NOMO-1 treated with DMSO at 0.1 percent for 48 hours (cell line): ENCODE results near the gene MAGI1.
A peak's percentile ranks its signal among the peaks of the same experiment; 100 is the strongest.

Source experiments
- DNase-seq: peaks from one replicate; lab custom pipeline; 2025; ENCODE audit not compliant: unreplicated experiment; lab: John Stamatoyannopoulos, UW

MAGI1 gene

GRCh38 chr3:65445573-65446169 lies 593.0 kb downstream of the MAGI1 start:
- DNase-seq: no peak

DNA sequence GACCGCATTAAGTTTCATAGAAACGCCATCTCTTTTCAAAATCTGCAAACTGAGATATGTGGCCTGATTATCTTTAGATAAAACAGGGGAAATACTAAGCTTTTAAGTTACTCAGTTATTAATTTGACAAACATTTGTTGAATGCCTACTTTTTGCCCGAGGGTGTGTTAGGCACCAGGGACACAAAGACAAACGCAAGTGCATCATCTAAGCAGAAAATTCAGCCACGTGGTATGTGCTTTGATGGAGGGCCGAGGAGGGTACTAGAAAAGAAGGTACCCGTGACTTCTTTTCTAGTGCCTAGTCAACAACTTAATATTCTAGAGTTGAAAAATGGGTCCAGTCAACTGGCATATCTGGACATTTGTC lies 594.3 kb downstream of the MAGI1 start:
- DNase-seq: no peak

- DNase-seq: no peak
These were observed 594.8 kb downstream of the MAGI1 start for GRCh38 chr3:65443739-65444446.

- peak; percentile 16 for DNase-seq
These were observed 599.0 kb downstream of the MAGI1 start for GRCh38 chr3:65439641-65440284.

DNA sequence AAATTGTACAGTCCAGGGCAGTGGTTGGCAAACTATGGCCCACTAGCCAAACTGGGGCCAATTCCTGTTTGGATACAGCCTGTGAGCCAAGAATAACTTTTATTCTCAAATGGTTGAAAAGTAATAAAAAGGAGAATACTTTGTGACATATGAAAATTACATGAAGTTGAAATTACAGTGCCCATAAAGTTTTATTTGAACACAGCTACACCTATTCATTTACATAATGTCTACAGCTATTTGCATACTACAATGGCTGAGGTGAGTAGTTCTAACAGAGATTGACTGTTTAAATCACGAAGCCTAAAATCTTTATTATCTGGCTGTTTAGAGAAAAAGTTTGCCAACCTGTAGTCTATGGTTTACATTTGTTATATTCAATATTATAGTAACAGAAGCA lies 600.1 kb downstream of the MAGI1 start:
- no peak for DNase-seq

- DNase-seq: no peak
These were observed 600.6 kb downstream of the MAGI1 start for GRCh38 chr3:65438096-65438495.

DNA sequence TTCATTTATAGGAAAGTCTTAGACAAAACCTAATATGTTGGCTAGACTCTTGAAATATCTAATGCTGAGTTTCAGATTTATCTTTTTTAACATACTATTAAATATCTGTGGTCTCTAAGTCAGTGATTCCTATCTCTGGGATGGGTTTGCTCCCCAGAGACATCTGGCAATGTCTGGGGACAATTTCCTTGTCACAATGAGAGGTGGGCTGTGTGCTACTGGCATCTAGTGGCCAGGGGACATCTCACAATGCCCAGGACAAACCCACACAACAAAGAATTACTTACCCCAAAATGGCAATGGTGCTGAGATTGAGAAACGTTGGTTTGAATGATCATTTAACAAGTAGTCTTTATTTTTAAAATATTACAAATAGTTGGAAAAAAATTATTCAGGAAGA lies 602.1 kb downstream of the MAGI1 start:
- DNase-seq: peak; percentile 32

GRCh38 chr3:65433480-65433879 lies 605.2 kb downstream of the MAGI1 start:
- DNase-seq: no peak

DNA sequence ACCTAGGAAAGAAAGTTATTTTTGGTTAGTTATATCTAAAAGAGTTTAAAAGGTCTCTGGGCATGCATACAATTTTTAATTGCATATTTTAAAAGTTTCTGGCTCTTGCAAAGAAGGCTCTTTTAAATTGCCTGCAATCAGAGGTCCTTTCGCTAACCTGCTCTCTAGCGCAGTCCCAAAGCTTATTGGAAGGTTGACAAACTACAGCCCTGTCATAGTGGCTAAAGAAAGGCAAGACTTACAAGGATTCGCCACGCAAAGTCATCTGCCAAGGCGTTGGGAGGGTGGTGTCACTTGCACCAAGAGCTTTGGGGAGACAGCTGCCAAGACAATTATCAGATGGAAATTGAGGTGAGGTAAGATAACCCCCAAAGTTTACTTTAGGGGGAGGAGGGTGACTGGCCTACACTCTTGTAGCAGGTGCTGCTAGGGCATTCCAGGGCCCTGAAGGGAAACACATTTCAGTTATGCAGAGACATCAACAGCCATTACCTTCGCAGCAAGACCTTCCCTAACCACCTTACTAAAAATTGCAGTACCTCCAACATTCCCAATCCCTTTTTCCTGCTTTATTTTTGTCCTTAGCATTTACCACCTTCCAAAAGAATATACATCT lies 606.2 kb downstream of the MAGI1 start:
- no peak for DNase-seq

- DNase-seq: peak; percentile 8
These were observed 612.8 kb downstream of the MAGI1 start for GRCh38 chr3:65425880-65426279.

DNA sequence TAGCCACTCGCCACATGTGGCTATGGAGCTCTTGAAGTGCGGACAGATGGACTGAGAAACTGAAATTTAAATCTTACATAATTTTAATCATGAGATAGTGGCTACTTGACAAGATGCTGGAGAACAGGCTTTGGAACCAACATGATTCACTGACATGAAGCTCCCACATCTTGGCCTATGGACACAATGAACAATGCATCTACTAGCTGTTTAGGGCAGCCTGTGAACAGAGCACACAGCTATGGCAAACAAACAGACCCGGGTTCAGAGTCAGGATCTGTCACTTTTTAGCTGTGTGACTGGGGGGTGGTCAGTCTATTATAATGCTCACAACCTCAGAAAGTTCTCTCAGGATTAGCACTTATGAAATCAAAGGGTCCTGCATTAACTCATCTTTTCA lies 616.6 kb downstream of the MAGI1 start:
- DNase-seq: no peak

- no peak for DNase-seq
These were observed 619.5 kb downstream of the MAGI1 start for GRCh38 chr3:65419233-65419632.

GRCh38 chr3:65413891-65414290 lies 624.8 kb downstream of the MAGI1 start:
- no peak for DNase-seq

- DNase-seq: peak; percentile 54
These were observed 626.1 kb downstream of the MAGI1 start for GRCh38 chr3:65412588-65412987.

DNA sequence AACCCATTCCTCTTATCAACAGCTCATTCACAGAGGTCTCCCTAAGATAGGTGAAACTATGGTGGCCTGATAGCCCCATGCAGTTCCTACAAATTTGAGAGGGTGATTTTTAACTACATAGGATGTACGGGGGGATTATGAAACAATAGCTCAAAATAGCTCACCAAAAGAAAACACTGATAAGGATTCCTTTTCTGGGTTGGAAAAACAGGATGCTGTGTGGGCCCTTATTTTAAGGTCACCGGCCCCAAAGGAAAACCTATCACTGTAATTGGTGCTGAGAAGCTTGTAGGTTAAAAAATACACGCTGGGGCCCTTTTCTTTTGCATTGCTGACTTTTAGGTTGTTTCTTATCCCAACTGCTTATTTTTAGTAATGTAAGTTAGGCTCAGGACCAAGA lies 627.4 kb downstream of the MAGI1 start:
- DNase-seq: no peak

DNA sequence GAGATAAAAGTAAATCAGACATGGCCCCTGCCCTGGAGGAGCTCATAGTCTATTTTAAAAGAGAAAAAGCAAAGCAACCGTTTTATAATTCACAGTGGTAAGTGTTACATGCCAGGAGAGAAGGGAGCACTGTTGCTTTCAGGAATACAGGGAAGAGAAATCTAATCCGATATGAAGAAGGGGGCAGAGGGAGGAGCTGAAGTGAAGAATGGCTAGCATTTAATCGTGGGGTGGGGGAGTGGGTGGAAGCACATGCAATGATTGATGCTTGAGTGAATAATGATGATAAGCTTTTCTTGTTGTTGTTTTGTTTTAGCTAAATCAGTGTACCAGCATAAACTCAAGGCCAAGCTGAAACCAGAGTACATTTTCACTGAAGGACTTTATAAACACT lies 629.5 kb downstream of the MAGI1 start:
- no peak for DNase-seq

- DNase-seq: no peak
These were observed 630.1 kb downstream of the MAGI1 start for GRCh38 chr3:65408531-65409175.

DNA sequence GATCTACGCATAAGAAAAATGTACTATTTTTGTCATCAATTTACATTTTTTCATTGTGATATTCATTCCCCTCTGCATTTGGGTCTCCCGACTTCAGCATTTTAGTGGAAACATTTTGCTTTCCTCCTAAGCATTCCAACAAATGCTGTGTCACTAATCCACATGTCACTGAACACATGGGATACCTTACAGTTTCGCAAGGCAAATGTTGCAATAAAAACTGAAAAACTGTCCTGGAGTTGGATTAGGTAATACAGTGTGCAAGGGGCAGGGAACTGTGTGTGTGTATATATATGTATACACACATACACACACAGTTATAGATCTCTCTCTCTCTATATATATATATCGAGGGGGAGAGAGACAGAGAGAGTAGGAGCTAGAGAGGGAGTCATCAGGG lies 632.2 kb downstream of the MAGI1 start:
- peak; percentile 74 for DNase-seq

- peak; percentile 4 for DNase-seq
These were observed 636.1 kb downstream of the MAGI1 start for GRCh38 chr3:65402597-65402996.

- DNase-seq: no peak
These were observed 637.1 kb downstream of the MAGI1 start for GRCh38 chr3:65401359-65402305.
